Esophagus squamous epithelium (tissue), 5 donors: ENCODE measurements around the gene TM7SF3. TPM values are rescaled to one million over a fixed set of nuclear protein-coding genes. Genes with fewer than 3 reads are reported as not detected.

Experiments
- DNase-seq: peaks from one replicate; lab custom pipeline; 2025; lab: John Stamatoyannopoulos, UW
- H3K27ac ChIP-seq, 4 donors: fragments of 200-600 bp; sonication (generic); one replicate each; pipeline ENCODE4 v1.5.1; 2016 to 2019; ENCODE audit warnings: mild to moderate bottlenecking in 1 of 4
- H3K27me3 ChIP-seq, 4 donors: fragments of 200-600 bp; sonication (generic); 1 replicate in 3 of 4; 2 replicates in 1 of 4; pipeline versions ENCODE4 v1.5.1 to v1.6.0; 2017 to 2021; ENCODE audit warnings: antibody characterized with exemption in 1 of 4
- H3K36me3 ChIP-seq, 3 donors: fragments of 200-600 bp; sonication (generic); one replicate each; pipeline ENCODE4 v1.5.1; 2016 to 2019
- H3K4me1 ChIP-seq, 3 donors: fragments of 200-600 bp; sonication (generic); one replicate each; pipeline ENCODE4 v1.5.1; 2017 to 2019
- H3K4me3 ChIP-seq, 4 donors: fragments of 200-600 bp; sonication (generic); 1 replicate in 3 of 4; 2 replicates in 1 of 4; pipeline ENCODE4 v1.5.1; 2016 to 2019; ENCODE audit warnings: mild to moderate bottlenecking in 2 of 4, moderate library complexity in 1 of 4
- H3K9me3 ChIP-seq, 3 donors: fragments of 200-600 bp; sonication (generic); one replicate each; pipeline ENCODE4 v1.5.1; 2016 to 2019
- POLR2A ChIP-seq, 4 donors: fragments of 450-650 bp; IDR thresholded peaks; one replicate each; pipeline ENCODE4 v1.6.1; 2017; ENCODE audit warnings: antibody characterized with exemption in 4 of 4, mild to moderate bottlenecking in 4 of 4, moderate library complexity in 3 of 4
- WGBS, 2 donors: methylation state at CpG; one replicate each; pipeline ENCODE4 v1.1.5; 2018; 5-methylcytosine and 5-hydroxymethylcytosine counted together
- intact Hi-C: fragments of 100-400 bp; cut with DNase I; formaldehyde crosslinking; loops from one replicate; pipeline ENCODE4 v1.15.0; 2022
- total RNA-seq, 4 donors: library from RNA; depleted of rRNA; stranded (reverse); fragments of >200 nt; gene quantifications; one replicate each; pipeline ENCODE4 v1.1.0, GENCODE V29; 2016
- TF ChIP-seq, protein P1 (sequence below), 6 experiments: fragments of 450-650 bp in 4 of 6; fragments of 200-600 bp in 2 of 6; sonication (generic) in 2 of 6; IDR thresholded peaks; one replicate each; pipeline ENCODE4 v1.5.1; 2016 to 2019; ENCODE audit warnings: antibody characterized with exemption in 6 of 6, mild to moderate bottlenecking in 4 of 6, moderate library complexity in 4 of 6
- donor health status: DM: yes; HTN: yes; CAD: no.

The TM7SF3 gene
- total RNA-seq, 4 donors from 2014 or later, result 58.2 to 122 (median 78.3) TPM

DNA sequence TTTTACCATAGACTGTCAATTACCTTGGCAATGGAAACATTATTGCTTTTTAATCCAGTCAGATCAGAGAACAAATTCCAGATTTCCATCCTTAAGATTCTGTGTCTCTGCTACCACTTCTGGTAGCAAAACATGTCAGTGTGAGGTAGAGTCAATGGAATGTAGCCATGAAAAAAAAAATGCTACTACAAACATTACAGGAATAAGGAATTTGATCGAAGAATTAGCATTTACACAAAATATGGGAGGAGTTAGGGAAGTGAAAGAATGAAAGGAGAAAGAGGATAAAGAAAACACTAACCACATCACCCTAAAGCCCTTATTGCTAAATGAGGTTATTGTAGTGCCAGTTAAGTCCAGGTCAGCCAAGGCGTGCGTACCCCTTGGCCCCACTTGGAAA lies 17.3 kb upstream of the TM7SF3 start:
- Histone ChIP-seq H3K36me3 (peaks cover 4 to 87% (median 37%) of the 10 kb centered on the region in 3 donors), H3K27ac (no peak overlapping the region), H3K27me3 (no peaks in the 10 kb centered on the region), H3K4me3 (no peak overlapping the region), H3K4me1 (no peaks in the 10 kb centered on the region), H3K9me3 (no peaks in the 10 kb centered on the region)
- no peak for DNase-seq
- intact Hi-C loops, result loop anchor here (10.0 kb wide), 1 partner anchor 93 kb away; no protein-coding TSS in a partner anchor
- 83 to 86% methylated on average over 3 of the region's 3 CpGs for WGBS, 2 donors
- TF ChIP-seq POLR2A (IDR thresholded peaks at IDR 0.05), result no peak
- TF ChIP-seq, protein P1, sequence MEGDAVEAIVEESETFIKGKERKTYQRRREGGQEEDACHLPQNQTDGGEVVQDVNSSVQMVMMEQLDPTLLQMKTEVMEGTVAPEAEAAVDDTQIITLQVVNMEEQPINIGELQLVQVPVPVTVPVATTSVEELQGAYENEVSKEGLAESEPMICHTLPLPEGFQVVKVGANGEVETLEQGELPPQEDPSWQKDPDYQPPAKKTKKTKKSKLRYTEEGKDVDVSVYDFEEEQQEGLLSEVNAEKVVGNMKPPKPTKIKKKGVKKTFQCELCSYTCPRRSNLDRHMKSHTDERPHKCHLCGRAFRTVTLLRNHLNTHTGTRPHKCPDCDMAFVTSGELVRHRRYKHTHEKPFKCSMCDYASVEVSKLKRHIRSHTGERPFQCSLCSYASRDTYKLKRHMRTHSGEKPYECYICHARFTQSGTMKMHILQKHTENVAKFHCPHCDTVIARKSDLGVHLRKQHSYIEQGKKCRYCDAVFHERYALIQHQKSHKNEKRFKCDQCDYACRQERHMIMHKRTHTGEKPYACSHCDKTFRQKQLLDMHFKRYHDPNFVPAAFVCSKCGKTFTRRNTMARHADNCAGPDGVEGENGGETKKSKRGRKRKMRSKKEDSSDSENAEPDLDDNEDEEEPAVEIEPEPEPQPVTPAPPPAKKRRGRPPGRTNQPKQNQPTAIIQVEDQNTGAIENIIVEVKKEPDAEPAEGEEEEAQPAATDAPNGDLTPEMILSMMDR (IDR thresholded peaks at IDR 0.05), result no peak

DNA sequence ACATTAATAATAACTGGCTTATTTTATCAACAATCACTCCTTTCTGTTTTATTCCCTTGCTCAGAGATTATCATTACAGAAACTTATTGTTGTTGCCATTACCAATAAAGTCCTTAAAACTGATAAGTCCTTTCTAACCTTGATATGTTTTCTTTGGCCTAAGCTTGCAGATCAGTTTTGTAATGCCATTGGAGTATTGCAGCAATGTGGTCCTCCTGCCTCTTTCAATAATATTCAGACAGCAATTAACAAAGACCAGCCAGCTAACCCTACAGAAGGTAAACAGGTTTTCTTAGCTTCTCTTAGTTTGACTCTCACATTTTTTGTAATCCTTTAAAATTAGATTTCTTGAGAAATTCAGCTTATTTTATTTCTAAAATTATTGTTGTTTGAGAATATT lies 12.1 kb upstream of the TM7SF3 start:
- Histone ChIP-seq H3K36me3 (peaks cover 4 to 48% (median 24%) of the 10 kb centered on the region in 3 donors), H3K9me3 (no peaks in the 10 kb centered on the region), H3K27ac (no peak overlapping the region), H3K4me1 (peaks cover 20 to 39% (median 23%) of the 10 kb centered on the region in 3 donors), H3K27me3 (no peaks in the 10 kb centered on the region), H3K4me3 (no peak overlapping the region)
- intact Hi-C loops, result loop anchor here (10.0 kb wide), 1 partner anchor 279 kb away; no protein-coding TSS in a partner anchor
- no peak for DNase-seq
- no peak for TF ChIP-seq POLR2A (IDR thresholded peaks at IDR 0.05)
- TF ChIP-seq, protein P1 (IDR thresholded peaks at IDR 0.05), result no peak

DNA sequence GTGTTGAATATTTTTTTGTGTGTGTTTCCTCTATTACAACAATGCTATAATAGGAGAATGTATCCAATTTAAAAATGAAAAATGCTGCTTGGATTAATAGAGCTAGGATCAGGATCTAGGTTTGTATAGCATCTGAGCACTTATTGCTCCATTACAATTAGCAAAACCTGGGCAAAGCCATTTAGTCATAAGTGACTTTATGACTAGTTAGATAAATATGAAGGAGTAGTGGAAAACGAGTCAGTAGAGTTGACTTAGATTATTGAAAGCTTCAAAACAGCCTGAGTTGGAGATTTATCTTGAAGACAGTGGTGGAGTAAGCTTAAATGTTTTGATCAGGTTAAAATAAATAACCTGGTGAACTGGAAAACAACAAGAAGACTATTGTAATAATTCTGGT lies 10.9 kb upstream of the TM7SF3 start:
- no peaks in the 10 kb centered on the region for H3K27me3 ChIP-seq
- no peak for DNase-seq
- H3K36me3 ChIP-seq, result peaks cover 4 to 36% (median 21%) of the 10 kb centered on the region in 3 donors
- H3K4me1 ChIP-seq, result peaks cover 20 to 40% (median 23%) of the 10 kb centered on the region in 3 donors
- H3K9me3 ChIP-seq, result no peaks in the 10 kb centered on the region
- H3K4me3 ChIP-seq, result no peak overlapping the region
- no peak overlapping the region for H3K27ac ChIP-seq
- intact Hi-C loops, result loop anchor here (10.0 kb wide), 1 partner anchor 280 kb away; no protein-coding TSS in a partner anchor
- TF ChIP-seq, protein P1 (IDR thresholded peaks at IDR 0.05), result no peak
- TF ChIP-seq POLR2A (IDR thresholded peaks at IDR 0.05), result no peak
- WGBS, 2 donors, result 29 to 44% methylated on average over 1 of the region's 1 CpG

DNA sequence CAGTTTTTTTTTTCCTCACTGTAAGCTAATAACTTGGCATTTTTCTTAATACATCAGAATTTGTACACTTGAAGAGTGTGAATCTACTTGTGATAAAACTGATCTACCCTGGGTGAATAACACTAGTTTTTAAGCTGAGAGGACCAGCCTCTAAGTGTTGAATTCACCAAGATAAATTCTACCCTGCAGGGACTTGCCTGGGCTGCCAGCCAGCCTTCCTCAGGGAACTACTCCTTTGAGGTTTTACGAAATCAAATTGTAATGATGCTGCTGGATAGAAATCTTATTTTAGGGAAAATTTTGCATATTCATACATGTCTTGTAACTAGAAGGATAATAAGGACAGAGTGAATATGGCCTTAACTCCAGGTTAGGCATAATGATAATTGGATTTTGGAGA lies 10.1 kb upstream of the TM7SF3 start:
- H3K36me3 ChIP-seq, result peaks cover 4 to 28% (median 15%) of the 10 kb centered on the region in 3 donors
- TF ChIP-seq, protein P1 (IDR thresholded peaks at IDR 0.05), result no peak
- TF ChIP-seq POLR2A (IDR thresholded peaks at IDR 0.05), result no peak
- DNase-seq, result no peak
- peaks cover 20 to 40% (median 23%) of the 10 kb centered on the region in 3 donors for H3K4me1 ChIP-seq
- no peak overlapping the region for H3K27ac ChIP-seq
- no peaks in the 10 kb centered on the region for H3K27me3 ChIP-seq
- no peaks in the 10 kb centered on the region for H3K9me3 ChIP-seq
- intact Hi-C loops, result loop anchor here (10.0 kb wide), 1 partner anchor 281 kb away; no protein-coding TSS in a partner anchor
- 21 to 38% methylated on average over 1 of the region's 1 CpG for WGBS, 2 donors
- H3K4me3 ChIP-seq, result peak overlapping the region in 2 of 4 donors; percentile 69 to 72

- Histone ChIP-seq H3K4me3 (no peak overlapping the region), H3K27me3 (no peaks in the 10 kb centered on the region), H3K36me3 (no peaks in the 10 kb centered on the region), H3K9me3 (no peaks in the 10 kb centered on the region), H3K4me1 (peaks cover 20 to 71% (median 34%) of the 10 kb centered on the region in 3 donors), H3K27ac (peak overlapping the region in 1 of 4 donors; percentile 99)
- no peak for DNase-seq
- no peak for TF ChIP-seq POLR2A (IDR thresholded peaks at IDR 0.05)
- TF ChIP-seq, protein P1 (IDR thresholded peaks at IDR 0.05), result no peak
- 89 to 100% methylated on average over 2 of the region's 2 CpGs for WGBS, 2 donors
- intact Hi-C loops, result loop anchor here (10.0 kb wide), 1 partner anchor 284 kb away; no protein-coding TSS in a partner anchor
Observed at GRCh38 chr12:27020761-27021160, 6.6 kb upstream of the TM7SF3 start.
